ENCODE data around the gene VPS13A. TPM values are rescaled to one million over a fixed set of nuclear protein-coding genes. Genes with fewer than 3 reads are reported as not detected.

Gene VPS13A
- total RNA-seq, 1 experiment from 2014 or later = 52.8 TPM

DNA sequence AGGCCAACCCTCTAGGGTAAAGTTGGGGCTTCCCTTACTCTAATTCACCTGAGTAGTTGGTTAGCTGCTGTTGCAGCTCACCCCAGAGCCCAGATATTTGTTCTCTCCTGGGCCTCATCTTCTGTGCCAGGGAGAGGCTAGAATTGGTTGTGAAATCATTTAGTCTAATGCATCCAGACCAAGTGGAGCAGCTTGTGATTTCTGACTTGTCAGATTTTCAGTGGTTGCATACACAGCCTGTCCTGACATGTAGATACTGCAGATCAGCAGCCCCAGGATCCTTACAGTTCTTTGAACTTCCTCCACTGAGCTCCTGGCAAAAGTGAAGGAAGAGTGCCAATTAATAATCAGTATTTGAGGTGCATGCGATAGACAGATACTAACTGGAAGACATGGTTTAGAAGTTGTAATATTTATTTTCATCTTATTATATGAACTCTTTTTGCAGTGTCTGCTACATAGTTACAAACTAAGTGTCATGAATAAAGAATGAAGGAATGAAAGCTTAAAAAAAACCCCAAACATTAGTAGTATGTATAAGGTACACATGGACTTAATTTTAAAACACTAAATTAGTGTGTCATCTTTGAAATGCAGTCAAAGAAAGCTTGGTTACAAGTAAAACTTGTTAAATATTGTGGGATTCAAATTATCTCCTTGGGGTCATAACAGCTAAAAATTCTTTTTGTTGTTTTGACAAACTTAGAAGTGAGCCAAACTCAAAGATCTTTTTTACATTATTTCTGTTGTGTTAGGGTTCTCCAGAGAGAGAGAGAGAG is 128.5 kb downstream of the VPS13A start (continued):
- TF ChIP-seq, protein P1, sequence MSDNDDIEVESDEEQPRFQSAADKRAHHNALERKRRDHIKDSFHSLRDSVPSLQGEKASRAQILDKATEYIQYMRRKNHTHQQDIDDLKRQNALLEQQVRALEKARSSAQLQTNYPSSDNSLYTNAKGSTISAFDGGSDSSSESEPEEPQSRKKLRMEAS (IDR thresholded peaks at IDR 0.05) = no peak
- no peak for TF ChIP-seq EZH2 (IDR thresholded peaks at IDR 0.05)
- TF ChIP-seq EGR1 (IDR thresholded peaks at IDR 0.05; ENCODE audit: low read depth) = no peak
- no peak for TF ChIP-seq CEBPB (IDR thresholded peaks at IDR 0.05; ENCODE audit: low read depth)
- TF ChIP-seq CBX3 (IDR thresholded peaks at IDR 0.05; ENCODE audit: low read depth) = no peak
- TF ChIP-seq, protein P2, sequence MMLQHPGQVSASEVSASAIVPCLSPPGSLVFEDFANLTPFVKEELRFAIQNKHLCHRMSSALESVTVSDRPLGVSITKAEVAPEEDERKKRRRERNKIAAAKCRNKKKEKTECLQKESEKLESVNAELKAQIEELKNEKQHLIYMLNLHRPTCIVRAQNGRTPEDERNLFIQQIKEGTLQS (IDR thresholded peaks at IDR 0.05) = no peak

DNA sequence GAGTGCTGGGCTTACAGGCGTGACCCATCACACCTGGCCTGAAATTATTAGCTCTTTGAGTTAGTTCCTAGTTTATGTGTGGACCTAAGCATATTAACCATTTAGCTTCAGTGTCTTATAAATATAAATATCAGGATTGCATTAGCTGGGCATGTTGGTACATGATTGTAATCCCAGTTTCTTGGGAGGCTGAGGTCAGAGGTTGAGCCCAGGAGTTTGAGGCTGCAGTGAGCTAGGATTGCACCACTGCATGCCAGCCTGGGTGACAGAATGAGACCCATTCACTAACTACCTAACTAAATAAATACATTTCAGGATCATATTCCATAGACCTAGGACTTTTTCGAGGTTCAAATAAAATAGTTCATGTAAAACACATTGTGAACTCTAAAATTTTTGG is 129.8 kb downstream of the VPS13A start:
- Histone ChIP-seq H3K27ac (ENCODE audit: low read depth, low read length) (no peak overlapping the region), H3K4me2 (ENCODE audit: low read length) (no peak overlapping the region), H3K9me3 (ENCODE audit: control insufficient read depth in 1 of 2, insufficient read depth in 1 of 2, low read depth in 1 of 2, low read length in 2 of 2) (no peaks in the 10 kb centered on the region), H3K79me2 (ENCODE audit: insufficient read depth, low read length) (no peaks in the 10 kb centered on the region), H3K36me3 (ENCODE audit: control insufficient read depth in 1 of 2, insufficient read depth in 2 of 2, low read length in 2 of 2) (0 out of 4 replicates have a peak, but pooled peaks cover 0 to 2% of the 10 kb centered on the region in 2 experiments), H4K20me1 (ENCODE audit: insufficient read depth) (no peaks in the 10 kb centered on the region), H3K9ac (ENCODE audit: low read length) (no peak overlapping the region), H2AFZ (ENCODE audit: low read depth, low read length, poor library complexity, severe bottlenecking) (no peak overlapping the region), H3K4me1 (ENCODE audit: control insufficient read depth in 1 of 2, insufficient read depth in 2 of 2, low read length in 2 of 2) (no peaks in the 10 kb centered on the region), H3K27me3 (ENCODE audit: insufficient read depth, low read length) (no peaks in the 10 kb centered on the region), H3K4me3 (replicated peaks in 1 of 2; ENCODE audit: low read depth in 1 of 2, low read length in 2 of 2) (no peak overlapping the region), H3K9me2 (ENCODE audit: insufficient read depth) (no peaks in the 10 kb centered on the region)
- intact Hi-C loops (cut with micrococcal nuclease) = no loop called here
- DNase-seq (ENCODE audit: low read depth, low spot score) = no peak
- no TSS peak for BruUV-seq (replicated peaks)
- ATAC-seq = no peak
- POLR2A ChIA-PET = no interaction called here
- RAD21 ChIA-PET (ENCODE audit: low non-redundant PET in 1 of 2, low total read pairs in 2 of 2, uncharacterized antibody in 2 of 2, unreplicated experiment in 2 of 2) = no interaction called here
- CTCF ChIA-PET = no interaction called here
- TF ChIP-seq, protein P3, sequence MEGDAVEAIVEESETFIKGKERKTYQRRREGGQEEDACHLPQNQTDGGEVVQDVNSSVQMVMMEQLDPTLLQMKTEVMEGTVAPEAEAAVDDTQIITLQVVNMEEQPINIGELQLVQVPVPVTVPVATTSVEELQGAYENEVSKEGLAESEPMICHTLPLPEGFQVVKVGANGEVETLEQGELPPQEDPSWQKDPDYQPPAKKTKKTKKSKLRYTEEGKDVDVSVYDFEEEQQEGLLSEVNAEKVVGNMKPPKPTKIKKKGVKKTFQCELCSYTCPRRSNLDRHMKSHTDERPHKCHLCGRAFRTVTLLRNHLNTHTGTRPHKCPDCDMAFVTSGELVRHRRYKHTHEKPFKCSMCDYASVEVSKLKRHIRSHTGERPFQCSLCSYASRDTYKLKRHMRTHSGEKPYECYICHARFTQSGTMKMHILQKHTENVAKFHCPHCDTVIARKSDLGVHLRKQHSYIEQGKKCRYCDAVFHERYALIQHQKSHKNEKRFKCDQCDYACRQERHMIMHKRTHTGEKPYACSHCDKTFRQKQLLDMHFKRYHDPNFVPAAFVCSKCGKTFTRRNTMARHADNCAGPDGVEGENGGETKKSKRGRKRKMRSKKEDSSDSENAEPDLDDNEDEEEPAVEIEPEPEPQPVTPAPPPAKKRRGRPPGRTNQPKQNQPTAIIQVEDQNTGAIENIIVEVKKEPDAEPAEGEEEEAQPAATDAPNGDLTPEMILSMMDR (IDR thresholded peaks at IDR 0.05 in 2 of 3, conservative IDR thresholded peaks at IDR 0.05 in 1 of 3; ENCODE audit: borderline replicate concordance in 1 of 3, insufficient read depth in 1 of 3, low read depth in 2 of 3, low read length in 2 of 3) = no peak
- no peak for TF ChIP-seq ZFX (IDR thresholded peaks at IDR 0.05)
- no peak for TF ChIP-seq SIN3A (IDR thresholded peaks at IDR 0.05; ENCODE audit: low read depth)
- TF ChIP-seq ZNF274 (IDR thresholded peaks at IDR 0.05; ENCODE audit: low read depth, low read length) = no peak
- TF ChIP-seq EZH2phosphoT487 (IDR thresholded peaks at IDR 0.05; ENCODE audit: borderline replicate concordance) = no peak
- no peak for TF ChIP-seq POLR2AphosphoS5 (IDR thresholded peaks at IDR 0.05; ENCODE audit: low read depth, low read length)
- TF ChIP-seq SP1 (IDR thresholded peaks at IDR 0.05; ENCODE audit: low read depth) = no peak
- no peak for TF ChIP-seq SRF (IDR thresholded peaks at IDR 0.05; ENCODE audit: low read depth)
- TF ChIP-seq YY1 (IDR thresholded peaks at IDR 0.05; ENCODE audit: extremely low read depth, insufficient replicate concordance, low read depth, low read length) = no peak
- TF ChIP-seq, protein P4, sequence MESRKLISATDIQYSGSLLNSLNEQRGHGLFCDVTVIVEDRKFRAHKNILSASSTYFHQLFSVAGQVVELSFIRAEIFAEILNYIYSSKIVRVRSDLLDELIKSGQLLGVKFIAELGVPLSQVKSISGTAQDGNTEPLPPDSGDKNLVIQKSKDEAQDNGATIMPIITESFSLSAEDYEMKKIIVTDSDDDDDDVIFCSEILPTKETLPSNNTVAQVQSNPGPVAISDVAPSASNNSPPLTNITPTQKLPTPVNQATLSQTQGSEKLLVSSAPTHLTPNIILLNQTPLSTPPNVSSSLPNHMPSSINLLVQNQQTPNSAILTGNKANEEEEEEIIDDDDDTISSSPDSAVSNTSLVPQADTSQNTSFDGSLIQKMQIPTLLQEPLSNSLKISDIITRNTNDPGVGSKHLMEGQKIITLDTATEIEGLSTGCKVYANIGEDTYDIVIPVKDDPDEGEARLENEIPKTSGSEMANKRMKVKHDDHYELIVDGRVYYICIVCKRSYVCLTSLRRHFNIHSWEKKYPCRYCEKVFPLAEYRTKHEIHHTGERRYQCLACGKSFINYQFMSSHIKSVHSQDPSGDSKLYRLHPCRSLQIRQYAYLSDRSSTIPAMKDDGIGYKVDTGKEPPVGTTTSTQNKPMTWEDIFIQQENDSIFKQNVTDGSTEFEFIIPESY (IDR thresholded peaks at IDR 0.05; ENCODE audit: extremely low read depth, insufficient replicate concordance, low read length) = no peak
- no peak for TF ChIP-seq ELF1 (IDR thresholded peaks at IDR 0.05; ENCODE audit: borderline replicate concordance, low read depth)
- no peak for TF ChIP-seq EZH2 (IDR thresholded peaks at IDR 0.05)
- TF ChIP-seq, protein P5, sequence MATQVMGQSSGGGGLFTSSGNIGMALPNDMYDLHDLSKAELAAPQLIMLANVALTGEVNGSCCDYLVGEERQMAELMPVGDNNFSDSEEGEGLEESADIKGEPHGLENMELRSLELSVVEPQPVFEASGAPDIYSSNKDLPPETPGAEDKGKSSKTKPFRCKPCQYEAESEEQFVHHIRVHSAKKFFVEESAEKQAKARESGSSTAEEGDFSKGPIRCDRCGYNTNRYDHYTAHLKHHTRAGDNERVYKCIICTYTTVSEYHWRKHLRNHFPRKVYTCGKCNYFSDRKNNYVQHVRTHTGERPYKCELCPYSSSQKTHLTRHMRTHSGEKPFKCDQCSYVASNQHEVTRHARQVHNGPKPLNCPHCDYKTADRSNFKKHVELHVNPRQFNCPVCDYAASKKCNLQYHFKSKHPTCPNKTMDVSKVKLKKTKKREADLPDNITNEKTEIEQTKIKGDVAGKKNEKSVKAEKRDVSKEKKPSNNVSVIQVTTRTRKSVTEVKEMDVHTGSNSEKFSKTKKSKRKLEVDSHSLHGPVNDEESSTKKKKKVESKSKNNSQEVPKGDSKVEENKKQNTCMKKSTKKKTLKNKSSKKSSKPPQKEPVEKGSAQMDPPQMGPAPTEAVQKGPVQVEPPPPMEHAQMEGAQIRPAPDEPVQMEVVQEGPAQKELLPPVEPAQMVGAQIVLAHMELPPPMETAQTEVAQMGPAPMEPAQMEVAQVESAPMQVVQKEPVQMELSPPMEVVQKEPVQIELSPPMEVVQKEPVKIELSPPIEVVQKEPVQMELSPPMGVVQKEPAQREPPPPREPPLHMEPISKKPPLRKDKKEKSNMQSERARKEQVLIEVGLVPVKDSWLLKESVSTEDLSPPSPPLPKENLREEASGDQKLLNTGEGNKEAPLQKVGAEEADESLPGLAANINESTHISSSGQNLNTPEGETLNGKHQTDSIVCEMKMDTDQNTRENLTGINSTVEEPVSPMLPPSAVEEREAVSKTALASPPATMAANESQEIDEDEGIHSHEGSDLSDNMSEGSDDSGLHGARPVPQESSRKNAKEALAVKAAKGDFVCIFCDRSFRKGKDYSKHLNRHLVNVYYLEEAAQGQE (IDR thresholded peaks at IDR 0.05; ENCODE audit: low read depth) = no peak

Measured in HCT116 (cell line).